ENCODE results near the gene OLR1. TPM values are rescaled to one million over a fixed set of nuclear protein-coding genes. Genes with fewer than 3 reads are reported as not detected.
"Not testable (repeated sequence)": the region's sequence is repeated elsewhere in the genome, so short reads cannot be mapped to it uniquely, and the experiment has no call there.

Gene OLR1
- total RNA-seq, result 0.87 and 0.89 TPM in 2 replicates

DNA sequence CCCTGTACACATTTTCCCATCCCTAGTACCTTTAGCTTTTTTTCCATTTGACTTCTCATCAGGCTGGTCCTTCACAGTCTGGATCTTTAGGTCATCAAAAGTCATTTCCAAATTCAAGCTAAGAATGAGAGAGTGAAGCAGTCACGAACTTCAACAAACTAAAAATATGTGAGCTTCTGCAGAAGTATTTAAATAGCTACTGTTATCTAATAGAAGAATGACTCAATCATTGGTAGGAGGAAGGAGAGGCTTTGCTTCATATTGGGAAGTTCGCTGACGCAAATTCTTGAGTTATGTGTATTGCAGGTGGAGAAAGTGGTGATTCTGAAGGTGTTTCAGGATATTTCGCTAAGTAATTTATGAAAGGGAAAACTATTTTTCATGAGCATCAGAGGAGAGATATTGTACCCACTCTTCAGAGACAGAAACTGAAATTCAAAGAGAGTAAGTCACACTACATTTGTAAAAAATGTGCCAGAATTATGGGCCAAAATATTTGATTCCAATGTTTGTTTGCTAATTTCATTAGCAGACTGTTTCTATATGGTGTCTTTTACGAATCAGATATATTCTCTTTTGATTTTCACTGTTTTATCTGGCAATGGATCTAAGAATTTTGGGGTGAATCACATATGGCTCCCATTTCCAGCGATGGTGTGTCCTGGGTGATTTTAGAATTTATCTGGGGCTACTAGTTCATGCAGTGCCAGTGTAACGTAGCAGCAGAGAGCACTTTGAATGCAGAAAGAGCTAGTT is at the start of gene OLR1:
Gene OLR1 (minus strand): TSS at position 160 of the 756 bp plus-strand sequence. CDS start 55 bp downstream, at position 105.
- no peak for DNase-seq (ENCODE audit: low read depth)

DNA sequence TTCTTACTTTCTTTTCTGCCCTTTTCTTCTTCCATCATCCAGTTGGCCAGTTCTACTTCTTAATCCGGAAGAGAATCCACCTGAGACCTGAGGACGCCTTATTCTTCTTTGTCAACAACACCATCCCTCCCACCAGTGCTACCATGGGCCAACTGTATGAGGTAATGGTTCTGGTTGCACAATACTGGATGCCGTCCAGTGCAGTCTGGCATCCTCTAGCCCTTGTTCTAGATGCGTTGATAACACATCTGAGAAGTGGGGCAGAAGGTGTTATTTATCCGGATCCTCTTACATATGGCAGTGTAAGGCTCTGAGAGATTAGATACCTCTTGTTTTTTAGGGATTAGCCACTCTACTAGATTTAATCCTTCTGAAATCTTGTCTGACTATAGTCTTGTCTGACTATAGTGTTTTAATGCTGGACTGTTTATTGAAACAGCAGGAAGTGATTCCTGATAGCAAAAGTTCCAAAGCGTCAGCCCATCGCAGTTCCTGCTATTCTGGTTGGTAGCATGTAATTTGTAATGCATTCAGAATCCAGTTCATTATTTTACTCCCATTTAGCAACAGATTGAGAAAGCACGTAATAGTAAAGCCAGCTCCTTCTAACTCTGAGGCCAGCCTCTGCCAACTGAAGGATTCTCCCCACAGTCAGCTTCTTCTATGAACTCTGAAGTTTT is 48.6 kb upstream of the OLR1 start:
- DNase-seq (ENCODE audit: low read depth), result peak; percentile 48

DNA sequence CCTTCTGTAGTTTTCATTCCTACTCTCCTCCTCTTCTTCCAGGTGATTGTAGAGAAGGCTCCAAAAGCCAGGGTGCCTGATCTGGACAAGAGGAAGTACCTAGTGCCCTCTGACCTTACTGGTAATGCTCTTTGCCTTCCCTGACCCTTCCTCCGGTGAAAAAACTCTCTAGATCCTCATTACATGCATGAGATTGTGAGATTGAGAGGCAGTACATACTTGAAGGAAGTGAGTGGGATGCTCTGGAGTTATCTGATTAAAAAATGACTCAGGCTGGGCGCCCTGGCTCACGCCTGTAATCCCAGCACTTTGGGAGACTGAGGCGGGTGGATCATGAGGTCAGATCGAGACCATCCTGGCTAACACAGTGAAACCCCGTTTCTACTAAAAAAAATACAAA is 46.1 kb upstream of the OLR1 start:
- no peak for DNase-seq (ENCODE audit: low read depth)

DNA sequence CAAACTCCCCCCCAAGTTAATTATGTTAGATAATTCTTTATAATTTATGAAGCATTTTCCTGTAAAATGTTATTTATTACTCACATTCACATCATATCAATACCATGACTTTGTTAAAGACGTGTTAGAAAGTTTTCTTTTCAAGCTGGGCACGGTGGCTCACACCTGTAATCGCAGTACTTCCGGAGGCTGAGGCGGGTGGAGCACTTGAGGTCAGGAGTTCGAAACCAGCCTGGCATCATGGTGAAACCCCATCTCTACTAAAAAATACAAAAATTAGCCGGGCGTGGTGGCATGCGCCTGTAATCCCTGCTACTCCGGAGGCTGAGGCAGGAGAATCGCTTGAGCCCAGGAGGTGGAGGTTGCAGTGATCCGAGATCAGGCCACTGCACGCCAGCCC is 44.0 kb upstream of the OLR1 start:
- not testable (repeated sequence) for DNase-seq (ENCODE audit: low read depth)

DNA sequence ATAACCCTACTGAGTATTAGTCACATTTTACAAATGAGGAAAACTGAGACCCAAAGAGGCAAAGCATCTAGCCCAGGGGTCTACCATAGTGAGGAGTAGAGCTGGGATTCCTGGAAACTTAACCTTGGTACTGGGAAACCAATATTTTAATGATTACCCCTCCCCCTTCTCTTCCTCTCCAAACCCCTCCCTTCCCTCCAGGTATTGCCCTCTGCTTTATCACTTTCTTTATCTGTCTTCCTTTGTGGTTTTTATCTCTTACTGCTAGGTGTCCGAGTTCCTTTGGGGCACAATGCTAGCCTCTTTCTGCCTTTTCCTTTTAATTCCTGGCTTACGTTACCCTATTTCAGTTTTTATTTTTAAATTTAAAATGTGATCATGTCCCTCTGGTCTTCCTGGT is 43.5 kb upstream of the OLR1 start:
- DNase-seq (ENCODE audit: low read depth), result no peak

DNA sequence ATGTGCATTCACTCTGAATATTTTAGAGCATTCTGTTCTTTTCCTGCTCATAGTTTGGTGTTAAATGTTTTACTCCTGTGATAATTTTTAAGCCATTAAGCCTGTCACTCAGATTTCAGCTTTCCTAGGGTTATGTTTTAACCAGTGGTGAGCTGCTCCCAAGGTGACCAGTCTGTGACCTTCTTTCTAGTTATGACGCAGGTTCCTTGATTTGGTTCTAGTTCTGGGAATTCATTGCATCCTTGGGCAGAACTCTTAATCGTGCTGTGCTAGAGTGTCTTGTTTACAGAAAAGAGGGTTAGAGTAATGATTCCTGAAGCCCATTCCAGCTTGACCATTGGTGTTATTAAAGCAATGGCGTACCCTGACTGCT is 42.9 kb upstream of the OLR1 start:
- DNase-seq (ENCODE audit: low read depth), result peak; percentile 93

DNA sequence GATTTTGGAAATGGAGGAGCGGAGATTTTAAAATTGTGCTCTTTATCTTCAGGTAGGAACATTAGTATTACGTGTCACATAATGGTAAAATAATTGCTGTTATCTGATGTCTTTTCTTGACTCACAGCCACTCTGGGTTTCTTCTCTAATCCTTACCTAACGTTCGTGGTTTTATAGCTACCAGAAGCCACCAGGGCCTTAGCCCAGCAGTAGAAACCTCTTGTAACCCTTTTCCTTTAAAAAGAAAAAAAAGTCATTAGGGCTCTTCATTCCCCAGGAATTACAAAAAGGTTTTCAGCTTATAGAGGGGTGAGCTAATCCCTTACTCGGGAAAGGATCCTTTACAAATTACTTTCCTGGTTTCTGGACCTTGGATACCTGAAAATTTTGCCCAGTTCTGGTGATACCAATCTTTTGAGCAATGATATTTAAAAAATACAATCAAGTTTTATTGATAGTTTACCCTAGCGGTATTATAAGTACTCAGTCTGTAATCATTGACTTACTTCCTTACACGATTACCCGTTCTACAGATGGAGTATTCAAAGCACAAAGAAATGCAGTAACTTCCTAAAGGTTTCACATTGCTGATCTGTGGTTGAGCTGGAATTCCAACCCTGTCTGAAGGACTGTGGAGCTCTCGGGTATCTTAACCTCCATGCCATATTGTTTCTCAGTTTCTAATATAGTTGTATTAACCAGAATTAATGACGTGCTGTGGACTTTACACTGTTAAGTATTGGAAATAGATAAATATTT is 42.4 kb upstream of the OLR1 start:
- DNase-seq (ENCODE audit: low read depth), result peak; percentile 92

DNA sequence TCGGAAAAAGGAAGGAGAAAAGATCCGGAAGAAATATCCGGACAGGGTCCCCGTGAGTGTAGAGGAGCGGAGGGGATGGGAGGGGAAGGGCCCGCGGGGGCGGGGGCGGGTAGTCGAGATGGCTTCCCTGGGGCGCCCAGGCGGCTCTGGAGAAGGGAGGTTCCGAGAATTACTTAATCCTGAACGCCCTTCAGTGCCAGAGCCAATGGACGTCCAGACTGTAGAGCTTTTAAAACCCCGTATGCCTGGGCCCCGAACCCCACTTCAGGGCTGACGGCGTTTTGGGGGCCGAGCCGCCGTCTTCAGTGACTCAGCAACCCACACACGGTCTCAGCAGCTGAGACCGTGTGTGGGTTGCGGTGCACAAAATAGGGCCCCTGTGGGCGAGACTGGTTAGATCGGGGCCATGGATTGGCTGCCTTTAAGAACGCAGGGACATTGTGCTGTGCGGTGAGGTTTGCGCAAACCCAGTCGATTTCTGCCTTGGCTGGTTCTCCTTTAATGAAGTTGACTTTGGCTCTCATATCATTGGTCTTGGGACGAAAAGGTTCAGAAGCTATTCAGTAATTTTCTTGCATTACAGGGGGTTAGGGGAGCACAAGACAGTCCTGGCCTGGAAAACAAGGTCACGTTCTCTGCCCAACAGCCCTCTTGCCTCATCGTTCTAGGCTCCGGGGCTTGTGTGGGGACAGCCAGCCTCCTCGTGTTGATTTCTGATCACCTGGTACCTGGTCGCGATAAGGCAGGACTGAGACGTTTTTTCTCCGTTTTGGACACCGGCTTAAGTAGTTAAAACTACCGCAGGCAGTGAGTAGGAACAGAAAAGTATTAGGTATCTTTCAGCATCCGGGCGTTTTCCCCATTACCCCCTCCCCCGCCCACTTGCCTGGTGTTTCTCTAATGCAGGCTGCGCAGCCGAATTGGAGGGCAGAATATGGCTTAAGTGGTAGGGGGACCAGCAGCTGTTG is 41.5 kb upstream of the OLR1 start:
- peak; percentile 84 for DNase-seq (ENCODE audit: low read depth)

DNA sequence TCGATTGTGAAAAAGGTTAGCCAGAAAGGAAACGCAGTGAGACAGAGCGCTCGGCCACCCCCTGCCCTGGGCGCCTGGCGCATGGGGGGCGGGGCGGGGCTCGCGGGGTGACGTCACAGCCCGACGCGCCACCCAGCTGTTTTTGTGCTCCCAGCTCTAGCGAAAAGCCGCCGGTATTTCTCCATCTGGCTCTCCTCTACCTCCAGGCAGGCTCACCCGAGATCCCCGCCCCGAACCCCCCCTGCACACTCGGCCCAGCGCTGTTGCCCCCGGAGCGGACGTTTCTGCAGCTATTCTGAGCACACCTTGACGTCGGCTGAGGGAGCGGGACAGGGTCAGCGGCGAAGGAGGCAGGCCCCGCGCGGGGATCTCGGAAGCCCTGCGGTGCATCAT is 40.8 kb upstream of the OLR1 start, which contains the start of gene GABARAPL1:
Gene GABARAPL1 (plus strand): TSS at position 139 of the 393 bp plus-strand sequence. CDS start 253 bp downstream, at position 392.
- no peak for DNase-seq (ENCODE audit: low read depth)

DNA sequence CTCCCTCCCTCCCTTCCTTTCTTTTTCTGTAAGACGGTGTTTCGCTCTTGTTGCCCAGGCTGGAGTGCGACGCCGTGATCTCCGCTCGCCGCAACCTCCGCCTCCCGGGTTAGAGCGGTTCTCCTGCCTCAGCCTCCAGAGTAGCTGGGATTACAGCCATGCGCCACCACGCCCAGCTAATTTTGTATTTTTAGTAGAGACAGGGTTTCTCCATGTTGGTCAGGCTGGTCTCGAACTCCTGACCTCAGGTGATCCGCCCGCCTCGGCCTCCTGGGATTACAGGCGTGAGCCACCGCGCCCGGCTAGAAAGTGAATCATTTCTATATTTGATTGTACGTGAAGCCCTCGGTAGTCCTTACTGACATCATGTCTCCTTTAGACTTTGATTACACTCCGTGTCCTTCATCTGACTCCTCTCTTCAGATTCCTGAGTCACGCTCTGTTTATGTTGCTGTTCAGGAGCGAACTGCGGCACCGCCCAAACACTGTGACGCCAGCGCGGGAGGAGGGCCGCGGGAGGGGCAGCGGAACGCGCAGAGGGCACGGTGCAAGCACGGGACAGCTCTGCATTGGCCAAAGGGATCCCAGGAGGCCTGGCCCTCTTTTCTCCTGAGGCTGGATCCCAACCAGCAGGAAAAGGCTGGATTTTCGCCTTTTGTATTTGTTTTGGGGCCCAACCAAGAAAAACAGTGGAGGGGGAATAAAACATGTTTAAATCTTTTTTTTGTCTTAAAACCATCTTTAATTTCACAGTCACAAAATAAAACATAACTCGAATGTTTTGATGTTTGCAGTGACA is 40.2 kb upstream of the OLR1 start:
- peak; percentile 100 for DNase-seq (ENCODE audit: low read depth)

DNA sequence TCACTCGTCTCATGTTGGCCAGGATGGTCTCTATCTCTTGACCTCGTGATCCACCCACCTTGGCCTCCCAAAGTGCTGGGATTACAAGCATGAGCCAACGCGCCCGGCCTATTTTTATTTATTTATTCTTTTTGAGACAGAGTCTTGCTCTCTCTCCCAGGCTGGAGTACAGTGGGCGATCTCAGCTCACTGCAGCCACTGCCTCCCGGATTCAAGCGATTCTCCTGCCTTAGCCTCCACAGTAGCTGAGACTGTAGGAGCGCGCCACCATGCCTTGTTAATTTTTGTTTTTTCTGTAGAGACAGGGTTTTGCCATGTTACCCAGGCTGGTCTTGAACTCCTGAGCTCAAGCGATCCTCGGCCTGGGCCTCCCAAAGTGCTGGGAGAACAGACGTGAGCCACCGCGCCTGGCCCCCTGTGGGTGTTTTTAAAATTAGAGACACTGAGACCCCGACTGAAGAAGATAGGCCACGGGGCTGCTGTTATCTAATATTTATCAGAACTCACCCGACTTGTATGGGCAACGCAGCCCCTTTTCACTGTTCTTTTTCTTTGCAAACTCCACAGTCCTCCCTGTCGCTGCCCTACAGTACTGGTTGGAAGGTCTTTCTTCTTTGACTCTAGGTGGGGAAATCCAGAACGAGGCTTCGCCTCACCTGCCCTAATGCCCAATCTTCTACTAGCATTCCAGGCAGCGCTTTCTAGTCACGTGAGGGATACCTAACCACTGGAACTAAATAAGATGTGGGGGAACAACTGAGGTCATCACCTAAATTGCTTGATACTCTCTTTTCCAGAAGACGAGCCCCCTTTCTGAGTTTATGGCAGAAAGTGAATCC is 39.4 kb upstream of the OLR1 start:
- DNase-seq (ENCODE audit: low read depth), result no peak

DNA sequence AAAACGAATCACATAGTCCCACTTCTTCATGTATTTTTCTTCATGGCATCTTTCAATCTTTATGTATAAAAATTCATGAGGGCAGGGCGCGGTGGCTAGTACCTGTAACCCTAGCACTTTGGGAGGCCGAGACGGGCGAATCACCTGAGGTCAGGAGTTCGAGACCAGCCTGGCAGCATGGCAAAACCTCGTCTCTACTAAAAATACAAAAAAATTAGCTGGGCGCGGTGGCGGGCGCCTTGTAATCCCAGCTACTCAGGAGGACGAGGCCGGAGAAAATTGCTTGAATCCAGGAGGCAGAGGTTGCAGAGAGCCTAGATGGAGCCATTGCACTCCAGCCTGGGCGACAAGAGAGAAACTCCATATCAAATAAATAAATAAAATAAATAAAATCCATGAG is 38.3 kb upstream of the OLR1 start:
- DNase-seq (ENCODE audit: low read depth), result no peak

DNA sequence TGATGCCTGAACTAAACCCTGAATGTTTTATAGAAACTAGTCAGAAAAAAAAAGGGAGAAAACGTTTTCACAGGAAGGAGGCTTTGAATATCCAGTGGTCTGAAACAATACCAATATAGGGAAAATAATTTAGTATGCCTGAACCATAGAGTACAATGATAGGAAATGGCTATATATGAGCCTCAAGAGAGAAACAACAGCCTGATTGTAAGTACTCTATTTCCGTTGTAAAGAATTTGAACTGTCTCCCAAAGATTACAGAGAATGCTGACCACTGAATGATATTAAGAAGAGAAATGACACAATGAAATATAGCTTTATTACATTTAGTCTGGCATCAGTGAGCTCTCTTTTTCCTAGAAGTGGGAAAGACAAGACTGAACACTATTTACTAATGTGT is 35.2 kb upstream of the OLR1 start:
- DNase-seq (ENCODE audit: low read depth), result no peak

DNA sequence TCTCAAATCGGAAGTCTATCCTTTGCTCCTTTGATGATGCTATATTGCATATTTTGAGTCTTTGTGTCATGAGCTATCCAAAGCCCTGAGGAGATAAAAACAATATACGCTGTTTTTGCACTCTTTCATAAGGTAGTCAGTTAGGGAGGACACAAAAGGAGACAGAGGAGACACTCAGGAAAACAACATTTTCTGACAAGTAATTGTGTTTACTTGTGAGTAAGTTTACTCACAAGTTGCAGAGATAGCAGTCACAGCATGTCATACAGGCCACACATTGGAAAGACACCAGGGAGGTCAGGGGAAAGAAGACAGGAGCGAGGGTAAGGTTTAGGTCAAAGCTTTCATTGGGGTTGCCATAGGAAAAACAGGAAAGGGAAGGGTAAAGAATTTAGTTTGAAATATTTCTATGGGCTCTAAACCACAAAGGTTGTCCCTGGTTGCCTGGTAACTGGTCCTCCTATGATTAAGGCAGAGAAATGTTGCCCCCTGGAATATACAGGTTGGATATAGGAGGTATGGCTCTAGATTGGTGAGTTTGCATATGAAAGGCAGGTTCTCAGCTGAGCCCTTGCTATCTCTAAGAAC is 33.4 kb upstream of the OLR1 start:
- no peak for DNase-seq (ENCODE audit: low read depth)

DNA sequence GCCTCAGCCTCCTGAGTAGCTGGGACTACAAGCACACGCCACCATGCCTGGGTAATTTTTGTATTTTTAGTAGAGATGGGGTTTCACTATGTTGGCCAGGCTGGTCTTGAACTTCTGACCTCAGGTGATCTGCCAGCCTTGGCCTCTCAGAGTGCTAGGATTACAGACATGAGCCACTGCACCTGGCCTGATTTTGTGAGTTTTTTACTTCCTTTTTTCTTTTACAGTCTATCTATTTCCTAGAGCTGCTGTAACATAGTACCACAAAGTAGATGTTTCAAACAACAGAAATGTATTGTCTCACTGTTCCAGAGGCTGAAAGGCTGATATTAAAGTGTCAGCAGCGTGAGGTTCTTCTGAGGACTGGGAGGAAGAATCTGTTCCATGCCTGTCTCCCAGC is 32.6 kb upstream of the OLR1 start:
- DNase-seq (ENCODE audit: low read depth), result not testable (repeated sequence)

DNA sequence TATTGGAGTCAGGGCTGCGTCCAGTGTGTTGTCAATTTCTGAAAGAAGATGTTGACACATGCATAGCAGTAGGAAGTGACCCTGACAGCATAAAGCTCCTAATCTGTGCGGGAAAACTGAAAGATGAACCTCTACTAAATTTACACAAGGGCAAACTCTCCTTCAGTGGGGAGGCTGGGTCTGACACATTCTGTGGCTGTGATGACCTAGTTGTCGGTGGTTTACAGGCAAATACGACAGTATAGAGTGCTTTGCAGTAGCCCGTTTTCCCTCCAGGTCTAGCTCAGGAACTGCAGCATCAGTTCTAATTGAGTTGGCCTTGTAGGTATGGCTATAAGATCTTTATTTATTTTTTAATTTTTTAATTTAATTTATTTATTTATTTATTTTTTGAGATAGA is 25.9 kb upstream of the OLR1 start:
- DNase-seq (ENCODE audit: low read depth), result no peak

DNA sequence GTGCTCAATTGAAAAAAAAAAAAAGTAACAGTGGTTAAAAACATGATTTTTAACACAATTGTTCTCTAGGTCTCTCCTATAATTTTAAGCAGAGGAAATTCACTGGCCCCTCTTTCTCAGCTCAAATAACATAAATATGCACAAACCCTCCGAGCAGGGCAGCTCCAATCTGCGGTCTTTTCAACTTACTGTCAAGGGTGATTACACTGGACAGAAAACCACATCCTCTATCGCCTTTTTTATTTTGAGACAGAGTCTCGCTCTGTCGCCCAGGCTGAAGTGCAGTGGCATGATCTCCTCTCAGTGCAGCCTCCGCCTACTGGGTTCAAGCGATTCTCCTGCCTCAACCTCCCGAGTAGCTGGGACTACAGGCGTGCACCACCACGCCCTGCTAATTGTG is 24.3 kb upstream of the OLR1 start:
- DNase-seq (ENCODE audit: low read depth), result peak; percentile 46

DNA sequence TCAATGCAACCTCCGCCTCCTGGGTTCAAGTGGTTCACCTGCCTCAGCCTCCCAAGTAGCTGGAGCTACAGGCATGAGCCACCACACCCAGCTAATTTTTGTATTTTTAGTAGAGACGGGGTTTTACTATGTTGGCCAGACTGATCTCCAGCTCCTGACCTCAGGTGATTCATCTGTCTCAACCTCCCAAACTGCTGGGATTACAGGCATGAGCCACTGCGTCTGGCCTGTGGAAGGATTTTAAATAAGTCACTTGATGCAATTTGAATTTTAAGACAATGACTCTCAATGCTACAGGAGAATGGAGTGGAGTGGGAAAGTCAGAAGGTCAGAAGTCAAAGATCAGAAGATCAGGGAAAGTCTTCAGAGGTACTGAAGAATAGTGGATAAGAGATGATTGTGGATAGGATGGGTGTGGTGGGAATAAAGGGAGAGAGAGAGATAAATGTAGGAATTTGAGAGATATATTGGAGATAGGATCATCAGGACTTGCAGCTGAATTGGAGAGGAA is 22.3 kb upstream of the OLR1 start:
- peak; percentile 54 for DNase-seq (ENCODE audit: low read depth)

DNA sequence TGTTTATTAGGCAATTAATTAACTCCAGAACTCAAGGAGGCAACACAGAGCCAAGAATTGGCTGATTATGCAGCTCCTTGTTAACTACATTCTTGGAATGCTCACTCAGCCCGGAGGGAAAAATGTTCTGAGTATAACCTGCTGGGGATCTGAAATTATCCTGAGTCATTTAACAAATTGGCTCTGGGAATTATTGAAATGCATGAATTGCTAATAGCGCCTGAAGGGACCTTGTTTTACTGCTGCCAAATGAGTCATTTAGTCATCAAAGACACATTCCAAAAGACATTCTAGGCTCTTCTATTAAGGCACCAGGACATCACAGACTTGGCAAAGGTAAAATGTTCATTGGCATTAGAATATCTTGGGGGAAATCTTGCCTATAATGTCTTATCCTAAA is 19.9 kb upstream of the OLR1 start:
- peak; percentile 98 for DNase-seq (ENCODE audit: low read depth)
